OCI-LY3 (cell line): ENCODE measurements around the gene ITPR1.

Experiments
- CTCF ChIP-seq: fragments of 200-600, 300-600 bp; sonication (generic); IDR thresholded peaks from 2 replicates; pipeline ENCODE4 v1.5.1; 2014; ENCODE audit warnings: antibody characterized with exemption, low read length, low read depth
- EZH2phosphoT487 ChIP-seq: fragments of 200-600 bp; shearing (Covaris generic); IDR thresholded peaks from 2 replicates; pipeline ENCODE4 v1.6.1; 2018; ENCODE audit warnings: antibody characterized with exemption, mixed run types, low read depth

- TF ChIP-seq CTCF (no peak), EZH2phosphoT487 (no peak)
These were observed 323.2 kb downstream of the ITPR1 start for GRCh38 chr3:4816306-4816705.
